Hematopoietic multipotent progenitor cell treated with erythropoietin and hydrocortisone succinate and interleukin-3 and kit ligand, for 15 days (in vitro differentiated cells): Measurements from ENCODE around the gene RERG.

Experiments
- DNase-seq: peaks from one replicate; pipeline ENCODE4 v3.0.0-alpha.2; 2015; ENCODE audit warnings: low spot score

The RERG gene

DNA sequence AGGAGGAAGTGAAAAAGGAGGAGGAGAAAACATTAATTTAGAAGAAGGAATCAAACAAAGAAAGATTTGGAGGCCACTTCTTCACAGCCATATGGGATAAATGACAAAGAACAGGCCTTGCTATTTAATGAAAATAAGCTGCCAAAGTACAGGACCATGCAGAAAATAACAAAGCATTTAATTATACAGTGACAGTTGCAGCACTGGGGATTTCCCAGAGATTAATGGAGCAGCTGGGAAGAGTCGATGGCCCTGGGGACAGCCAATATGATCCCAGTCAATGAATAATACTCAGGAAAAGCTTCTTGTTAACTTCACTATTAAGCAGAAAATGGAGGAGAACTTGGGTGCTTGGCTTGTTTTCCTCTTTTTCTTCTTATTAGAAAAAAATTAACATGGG, 34.6 kb downstream of the RERG start:
- DNase-seq, result no peak

DNA sequence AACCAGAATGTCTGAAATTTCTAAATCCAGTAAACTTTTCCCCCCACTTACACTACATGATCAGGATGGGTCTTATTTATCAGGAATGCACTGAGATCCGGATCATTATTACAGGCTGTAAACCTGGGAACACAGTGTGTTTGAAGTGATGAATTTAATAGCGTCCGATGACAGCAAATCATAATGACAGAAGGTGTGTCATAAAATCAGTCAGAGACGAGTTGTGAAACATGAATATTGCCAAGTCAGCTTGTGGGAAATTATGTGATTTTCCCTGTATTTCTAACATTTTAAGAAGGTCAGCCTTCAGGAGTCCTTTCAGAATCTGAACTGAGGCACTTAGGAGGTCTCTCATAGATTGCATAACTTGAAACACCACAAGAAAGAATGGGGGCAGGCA, 36.7 kb downstream of the RERG start:
- DNase-seq, result no peak

DNA sequence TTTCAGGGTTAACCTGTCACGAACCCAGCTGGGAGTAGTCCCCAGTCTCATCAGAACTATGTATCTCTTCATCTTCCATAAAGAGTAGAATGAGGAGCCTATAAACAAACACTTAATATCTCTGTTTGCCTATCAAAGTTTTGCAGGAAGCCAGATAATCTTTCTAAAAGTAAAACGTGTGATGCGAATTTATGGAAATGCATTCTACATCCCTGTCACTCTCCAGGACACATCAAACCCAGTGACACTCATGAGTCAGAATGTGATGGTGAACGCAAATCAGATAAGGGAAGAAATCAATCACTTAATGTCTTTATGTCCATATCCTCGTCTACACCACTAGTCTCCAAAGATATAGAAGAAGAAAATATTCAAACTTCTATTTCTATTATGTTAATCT, 37.4 kb downstream of the RERG start:
- no peak for DNase-seq

DNA sequence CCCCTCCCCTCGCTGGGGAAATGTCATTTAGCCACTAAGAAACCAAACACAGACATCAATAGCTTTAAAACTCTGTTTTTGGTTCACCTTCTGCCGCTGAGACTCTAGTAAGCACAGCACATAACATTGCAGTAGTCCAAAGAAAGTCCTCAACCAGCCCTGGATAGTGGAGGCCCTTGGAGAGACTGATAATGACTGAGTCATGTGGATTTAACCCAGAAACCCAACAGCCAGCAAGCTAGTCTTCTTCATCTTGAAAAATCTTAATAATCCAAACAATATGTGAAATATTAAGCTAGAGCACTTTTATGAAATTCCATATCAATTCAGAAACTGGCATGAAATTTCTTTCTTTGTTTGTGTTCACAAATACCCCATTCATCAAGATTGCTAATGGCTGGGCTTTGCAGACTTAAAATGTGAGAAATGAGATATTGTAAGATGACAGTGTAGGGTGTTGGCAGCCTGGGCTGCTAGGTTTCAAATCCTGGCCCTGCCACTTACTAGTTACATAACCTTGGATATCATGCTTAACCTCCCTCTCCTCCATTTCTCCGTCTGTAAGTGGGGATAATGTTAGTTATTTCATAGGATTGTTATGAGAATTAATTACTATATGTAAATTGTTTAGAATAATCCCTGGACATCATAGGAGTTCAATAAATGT, 40.1 kb downstream of the RERG start:
- no peak for DNase-seq

DNA sequence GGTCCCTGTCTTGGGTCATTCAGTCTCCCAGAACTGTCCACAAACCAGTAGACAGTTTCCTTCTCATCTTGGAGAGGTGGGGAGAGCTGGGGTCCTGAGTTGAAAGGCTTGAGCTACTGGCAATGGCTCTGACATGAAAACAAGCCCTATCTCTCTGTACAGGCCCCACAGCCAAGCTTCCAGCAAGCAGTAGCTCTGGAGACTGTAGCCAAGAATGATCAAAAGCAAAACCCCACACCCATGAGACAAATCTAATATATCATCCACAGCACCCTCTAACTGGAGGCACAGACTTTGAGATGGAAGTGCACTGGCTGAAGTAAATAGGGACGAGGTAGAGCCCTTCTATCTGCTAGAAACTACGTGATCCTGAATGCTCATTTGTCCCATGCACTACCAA, 40.9 kb downstream of the RERG start:
- DNase-seq, result no peak

DNA sequence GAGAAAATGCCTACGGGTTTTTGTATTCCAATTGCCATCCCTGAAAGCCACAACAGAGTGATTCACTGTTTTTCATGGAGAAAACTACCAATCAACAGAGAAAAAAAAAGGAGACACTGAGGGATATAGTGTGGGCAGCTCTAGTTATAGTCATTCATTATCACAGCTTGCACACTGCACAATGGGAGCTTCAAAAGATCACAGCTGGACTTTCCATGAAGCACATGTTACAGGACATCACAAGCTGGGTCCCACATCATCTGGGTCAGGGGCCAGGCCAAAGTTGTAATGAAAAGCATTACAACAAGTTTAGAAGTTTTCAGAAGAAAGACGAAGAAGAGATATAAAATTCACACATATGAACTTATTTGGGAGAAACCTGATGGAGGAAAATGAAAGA, 41.5 kb downstream of the RERG start:
- no peak for DNase-seq

DNA sequence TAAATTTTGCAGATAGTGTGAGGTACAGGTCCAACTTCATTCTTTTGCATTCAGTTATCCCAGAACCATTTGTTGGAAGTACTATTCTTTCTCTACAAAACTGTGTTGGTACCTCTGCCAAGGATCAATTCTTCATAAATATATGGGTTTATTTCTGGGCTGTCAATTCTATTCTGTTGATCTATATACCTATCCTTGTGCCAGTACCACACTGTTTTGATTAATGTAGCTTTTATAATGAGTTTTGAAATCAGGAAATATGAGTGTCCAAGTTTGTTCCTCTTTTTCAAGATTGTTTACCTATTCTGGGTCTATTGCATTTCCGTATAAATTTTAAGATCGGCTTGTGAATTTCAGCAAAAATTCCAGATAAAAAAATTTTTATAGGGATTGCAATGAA, 48.1 kb downstream of the RERG start:
- no peak for DNase-seq

DNA sequence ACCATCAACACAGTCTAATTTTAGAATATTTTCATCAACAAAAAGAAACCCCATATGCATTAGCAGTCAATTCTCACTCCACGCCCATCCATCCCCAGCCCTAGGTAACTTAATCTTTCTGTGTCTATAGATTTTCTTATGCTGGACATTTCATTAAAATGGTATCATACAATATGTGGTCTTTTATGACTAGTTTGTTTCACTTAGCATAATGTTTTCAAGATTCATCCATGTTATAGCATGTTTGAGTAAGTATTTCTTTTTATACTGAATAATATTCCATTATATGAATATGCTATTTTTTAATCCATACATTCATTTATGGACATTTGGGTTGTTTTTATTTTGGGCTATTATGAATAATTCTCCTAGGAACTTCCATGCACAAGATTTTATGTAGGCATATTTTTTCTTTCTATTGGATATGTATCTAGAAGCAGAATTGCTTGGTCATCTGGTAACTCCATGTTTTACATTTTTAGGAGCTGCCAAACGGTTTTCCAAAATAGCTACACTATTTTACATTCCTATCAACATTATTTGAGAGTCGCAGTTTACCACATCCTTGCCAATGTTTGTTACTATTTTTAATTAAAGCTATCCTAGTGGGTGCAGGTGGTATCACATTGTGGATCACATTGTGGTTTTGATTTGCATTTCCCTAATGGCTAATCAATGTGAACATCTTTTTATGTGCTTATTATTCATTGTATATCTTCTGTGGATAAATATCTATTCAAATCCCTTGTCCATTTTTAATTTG, 49.0 kb downstream of the RERG start:
- no peak for DNase-seq

DNA sequence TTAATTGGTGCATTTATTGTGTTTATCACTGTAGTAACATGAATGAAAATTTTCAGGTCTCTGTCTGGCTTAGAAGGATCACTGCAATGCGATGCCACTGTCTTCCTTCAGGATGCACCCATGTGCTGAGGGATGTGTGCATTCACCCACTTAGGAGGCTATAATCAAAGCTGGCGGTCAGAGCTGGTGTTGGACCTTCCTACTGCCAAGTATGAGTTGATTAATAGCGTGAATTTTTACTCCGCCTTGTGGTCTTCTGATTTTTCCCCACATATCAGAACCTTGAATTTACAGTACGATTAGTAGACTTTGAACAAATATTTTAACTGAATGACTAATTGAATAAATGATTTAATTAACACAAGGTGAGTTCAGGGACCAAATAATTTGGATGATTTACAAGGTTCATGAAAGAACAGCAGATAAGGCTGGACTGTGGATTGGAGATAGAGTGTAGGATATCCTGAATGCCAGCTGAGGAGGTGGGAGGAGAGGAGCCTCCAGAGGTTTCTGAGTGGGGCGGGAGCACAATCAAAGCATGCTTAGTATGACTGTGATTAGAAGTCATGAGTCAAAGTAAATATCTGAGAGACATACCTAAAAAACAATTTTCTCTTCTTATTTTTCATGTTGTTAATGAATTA, 50.1 kb downstream of the RERG start:
- DNase-seq, result no peak

DNA sequence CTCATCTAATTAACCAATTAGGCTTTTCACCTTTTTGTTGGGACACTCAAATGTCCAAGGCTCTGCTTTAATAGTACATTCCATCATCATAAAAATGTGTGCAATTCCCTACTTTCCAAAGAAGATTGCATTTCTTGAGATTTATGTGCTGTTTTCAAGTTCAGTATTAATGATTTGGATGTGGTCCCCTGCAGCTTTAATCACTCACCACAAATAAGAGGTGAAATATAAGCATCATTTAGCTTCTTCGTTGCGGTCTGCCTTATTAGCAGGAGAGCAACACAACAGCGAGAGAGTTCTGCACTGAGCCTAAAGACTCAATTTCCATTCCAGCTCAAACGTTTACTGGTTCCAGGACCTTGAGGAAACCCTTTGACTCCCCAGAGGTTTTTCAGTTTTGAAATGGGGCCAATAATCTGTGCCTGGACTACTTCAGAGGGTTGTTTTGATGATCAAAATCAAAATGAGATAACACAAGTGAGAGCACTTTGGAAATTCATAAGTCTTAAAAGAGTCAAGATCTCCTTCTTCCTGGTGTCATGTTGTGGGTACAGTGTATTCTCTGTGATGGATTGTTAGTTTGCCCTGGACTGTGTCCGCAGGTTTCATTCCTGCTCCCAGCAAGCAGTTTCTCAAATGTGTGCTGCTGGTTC, 53.1 kb downstream of the RERG start:
- no peak for DNase-seq

- no peak for DNase-seq
These were observed 56.1 kb downstream of the RERG start for GRCh38 chr12:15165012-15165659.

DNA sequence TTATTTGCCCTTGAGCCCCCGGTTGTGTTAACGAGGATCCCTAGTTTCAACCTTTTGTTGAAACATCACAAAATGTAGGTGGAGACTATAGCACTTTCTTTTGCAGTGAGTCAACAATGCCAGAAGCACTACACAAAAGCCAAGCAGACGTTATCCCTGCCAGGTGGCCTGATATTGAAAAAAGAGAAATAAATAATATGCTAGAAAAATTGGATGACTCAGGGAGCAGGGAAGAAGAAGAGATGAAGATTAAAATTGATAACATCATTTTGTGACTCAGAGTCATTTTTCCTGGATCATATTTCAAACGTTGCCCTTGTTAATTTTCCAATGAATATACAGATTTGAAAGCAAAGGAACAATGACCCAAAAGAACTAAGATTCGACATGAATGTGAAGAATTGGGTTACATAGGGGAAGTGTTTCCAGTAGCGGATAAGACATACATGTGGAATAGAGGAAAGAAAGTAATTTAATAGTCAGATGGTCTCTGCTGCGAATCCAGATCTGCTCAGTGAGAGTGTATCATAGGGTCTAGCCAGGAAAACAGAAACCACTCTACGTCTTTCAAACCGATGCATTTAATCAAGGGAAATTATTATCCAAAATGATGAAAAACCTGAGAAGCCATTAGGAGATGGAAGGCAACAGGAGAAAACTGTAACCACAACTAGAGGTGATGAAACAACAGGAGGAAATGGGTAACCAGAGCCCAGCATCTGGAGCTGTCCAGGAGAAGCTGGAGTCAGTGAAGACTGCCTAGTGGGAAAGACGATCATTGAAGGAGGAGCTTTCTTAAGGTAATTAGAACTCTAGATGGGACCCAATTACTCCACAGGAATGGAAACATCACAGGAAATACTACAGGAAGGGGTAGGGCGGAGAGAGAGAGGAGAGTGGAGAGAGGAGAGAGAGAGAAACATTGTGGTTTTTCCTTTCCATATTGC, 57.9 kb downstream of the RERG start:
- DNase-seq, result no peak

GRCh38 chr12:15158083-15158482, 63.1 kb downstream of the RERG start:
- no peak for DNase-seq

DNA sequence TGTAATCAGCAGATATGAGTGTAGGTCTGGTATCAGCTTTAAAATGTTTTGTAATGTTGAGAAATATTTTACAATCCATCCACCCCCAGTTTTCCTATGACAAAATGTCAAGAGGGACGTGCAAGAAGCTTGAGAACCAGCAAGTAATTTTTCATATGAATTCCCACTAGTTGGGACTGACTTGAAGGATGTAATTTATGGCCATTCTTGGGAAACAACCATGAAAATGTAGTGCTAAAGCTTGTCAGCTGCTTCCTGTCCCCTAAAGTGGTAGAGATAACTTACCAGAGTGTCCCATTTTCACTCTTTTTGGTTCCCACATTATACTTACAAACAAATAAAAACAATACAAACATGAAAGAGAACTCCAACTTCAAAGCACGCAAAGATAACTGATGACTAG, 63.9 kb downstream of the RERG start:
- DNase-seq, result no peak

DNA sequence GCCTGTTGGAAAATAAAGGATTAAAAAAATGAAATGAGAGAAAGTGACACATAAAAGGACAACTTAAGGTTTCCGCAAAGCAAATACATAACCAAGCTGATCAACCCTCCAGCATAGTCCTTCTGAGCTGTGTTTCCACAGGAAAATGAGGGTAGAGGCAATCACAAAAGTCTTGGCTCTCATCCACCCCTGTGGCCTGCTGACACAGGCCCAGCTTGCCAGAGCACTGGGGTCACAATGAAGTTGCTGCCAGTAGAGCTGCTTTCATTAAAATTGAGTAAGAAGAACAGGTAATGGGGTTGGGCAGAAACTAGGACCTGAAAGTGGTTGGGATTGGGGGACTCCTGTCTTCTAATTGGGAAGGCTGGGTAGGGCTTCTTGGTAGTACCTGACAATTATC, 65.9 kb downstream of the RERG start:
- no peak for DNase-seq

DNA sequence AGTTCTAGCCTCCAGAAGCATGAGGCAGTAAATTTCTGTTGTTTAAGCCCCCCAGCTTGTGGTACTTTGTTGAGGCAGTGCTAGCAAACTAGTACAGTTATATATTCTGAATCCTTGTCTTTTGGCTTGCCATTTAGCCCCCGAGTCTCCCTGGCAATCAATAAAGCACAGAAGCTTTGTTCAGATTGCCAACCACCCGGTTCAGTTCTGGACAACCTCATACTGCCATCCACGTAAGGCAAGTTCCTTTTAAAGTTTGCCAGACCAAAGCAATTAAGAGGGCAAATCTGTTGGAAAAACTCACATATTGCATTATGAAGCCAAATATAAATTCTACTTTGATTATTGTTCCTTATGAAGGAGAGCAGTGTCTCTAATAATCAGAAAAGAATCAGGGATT, 67.1 kb downstream of the RERG start:
- DNase-seq, result no peak

GRCh38 chr12:15152868-15153267, 68.3 kb downstream of the RERG start:
- DNase-seq, result no peak

DNA sequence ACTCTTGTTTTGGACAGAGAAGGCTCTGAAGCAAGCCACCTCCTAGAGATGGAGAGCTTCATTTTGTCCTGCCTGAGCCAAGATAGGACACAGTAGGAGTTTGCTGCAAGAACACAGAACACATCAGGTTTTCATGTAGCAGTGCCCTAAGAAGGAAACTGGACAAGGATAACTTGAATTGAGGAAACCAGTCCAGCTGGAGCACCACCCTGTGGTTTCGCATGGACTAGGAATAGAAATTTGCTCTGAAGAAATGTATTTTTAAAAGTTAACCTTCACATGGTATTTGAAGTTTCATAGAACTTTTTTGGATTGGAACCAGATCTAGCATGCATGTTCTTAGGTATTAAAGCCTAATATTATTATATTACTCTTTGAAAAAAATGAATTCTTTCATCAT, 68.8 kb downstream of the RERG start:
- no peak for DNase-seq

DNA sequence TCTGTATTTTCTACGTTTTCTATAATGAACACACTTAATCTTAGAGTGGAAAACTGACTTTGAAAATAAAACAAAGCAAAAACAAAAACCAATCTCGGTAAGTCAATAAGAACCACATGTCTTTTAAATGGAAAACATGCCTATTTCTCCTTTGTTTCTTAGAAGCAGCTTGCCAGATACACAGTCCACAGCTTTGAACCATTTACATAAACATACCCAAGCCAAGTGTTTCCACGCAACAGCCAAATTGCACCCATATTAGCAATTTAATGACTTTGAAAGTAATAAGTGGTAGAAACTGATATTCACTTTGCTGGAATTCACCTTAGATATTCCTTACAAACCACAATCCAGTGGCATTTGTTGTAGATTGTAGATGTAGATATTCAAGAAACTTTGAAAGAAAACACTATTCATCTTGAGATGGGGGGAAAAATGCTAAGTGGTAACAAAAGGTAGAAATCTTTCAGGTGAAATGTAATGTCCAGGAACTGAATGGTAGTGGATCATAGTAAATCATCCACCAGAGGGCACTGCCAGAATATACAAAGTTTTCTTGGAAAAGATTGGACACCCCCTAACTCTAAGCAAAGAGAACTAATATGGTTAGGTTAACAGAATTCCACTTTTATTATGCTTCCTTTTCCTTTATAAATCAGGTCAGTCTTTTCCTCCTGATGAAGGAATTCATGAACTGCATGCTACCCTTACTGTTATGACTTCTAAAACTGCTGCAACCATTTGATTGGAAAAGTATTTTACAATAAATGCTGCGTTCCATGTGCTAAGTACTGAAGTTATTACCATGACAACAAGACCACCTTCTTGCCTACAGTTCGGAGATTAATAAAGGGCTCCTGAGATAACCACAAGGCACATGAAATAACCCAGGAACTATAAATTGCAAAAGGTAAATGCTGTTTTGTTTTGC, 69.8 kb downstream of the RERG start:
- no peak for DNase-seq

GRCh38 chr12:15146585-15146984, 74.6 kb downstream of the RERG start:
- no peak for DNase-seq
